Tibial artery (tissue), 4 donors: ENCODE data around the gene NECTIN1.

ENCODE experiments used
- DNase-seq, 2 donors: peaks; one replicate each; pipeline ENCODE4 v3.0.0-alpha.2; 2019
- H3K27ac ChIP-seq, 2 donors: fragments of 200-600 bp; sonication (generic) in 1 of 2; 1 replicate in 1 of 2; 2 replicates in 1 of 2; pipeline ENCODE4 v1.5.1; 2018 to 2019; ENCODE audit warnings: mild to moderate bottlenecking in 1 of 2
- H3K27me3 ChIP-seq, 2 donors: fragments of 200-600 bp; sonication (generic) in 1 of 2; one replicate each; pipeline versions ENCODE4 v1.5.1 to v1.6.0; 2016 to 2019
- H3K36me3 ChIP-seq, 3 donors: fragments of 200-600 bp; sonication (generic) in 2 of 3; one replicate each; pipeline ENCODE4 v1.5.1; 2016 to 2019; ENCODE audit warnings: mild to moderate bottlenecking in 2 of 3
- H3K4me1 ChIP-seq, 4 donors: fragments of 200-600 bp; sonication (generic) in 2 of 4; 1 replicate in 3 of 4; 2 replicates in 1 of 4; pipeline ENCODE4 v1.5.1; 2016 to 2019
- H3K4me3 ChIP-seq, 2 donors: fragments of 200-600 bp; sonication (generic) in 1 of 2; 1 replicate in 1 of 2; 2 replicates in 1 of 2; pipeline ENCODE4 v1.5.1; 2018 to 2019; ENCODE audit warnings: mild to moderate bottlenecking in 2 of 2
- H3K9me3 ChIP-seq, 3 donors: fragments of 200-600 bp; sonication (generic) in 1 of 3; one replicate each; pipeline ENCODE4 v1.5.1; 2016 to 2019
- intact Hi-C: fragments of 100-400 bp; cut with DNase I; formaldehyde crosslinking; loops from one replicate; pipeline ENCODE4 v1.15.0; 2023; ENCODE audit warnings: low total_unique reads
- TF ChIP-seq, protein P1 (sequence below), 2 experiments: fragments of 200-600 bp in 1 of 2; fragments of 450-650 bp in 1 of 2; IDR thresholded peaks; one replicate each; pipeline ENCODE4 v1.5.1; 2017 to 2019; ENCODE audit warnings: antibody characterized with exemption in 2 of 2, mild to moderate bottlenecking in 1 of 2, moderate library complexity in 1 of 2

Gene NECTIN1

DNA sequence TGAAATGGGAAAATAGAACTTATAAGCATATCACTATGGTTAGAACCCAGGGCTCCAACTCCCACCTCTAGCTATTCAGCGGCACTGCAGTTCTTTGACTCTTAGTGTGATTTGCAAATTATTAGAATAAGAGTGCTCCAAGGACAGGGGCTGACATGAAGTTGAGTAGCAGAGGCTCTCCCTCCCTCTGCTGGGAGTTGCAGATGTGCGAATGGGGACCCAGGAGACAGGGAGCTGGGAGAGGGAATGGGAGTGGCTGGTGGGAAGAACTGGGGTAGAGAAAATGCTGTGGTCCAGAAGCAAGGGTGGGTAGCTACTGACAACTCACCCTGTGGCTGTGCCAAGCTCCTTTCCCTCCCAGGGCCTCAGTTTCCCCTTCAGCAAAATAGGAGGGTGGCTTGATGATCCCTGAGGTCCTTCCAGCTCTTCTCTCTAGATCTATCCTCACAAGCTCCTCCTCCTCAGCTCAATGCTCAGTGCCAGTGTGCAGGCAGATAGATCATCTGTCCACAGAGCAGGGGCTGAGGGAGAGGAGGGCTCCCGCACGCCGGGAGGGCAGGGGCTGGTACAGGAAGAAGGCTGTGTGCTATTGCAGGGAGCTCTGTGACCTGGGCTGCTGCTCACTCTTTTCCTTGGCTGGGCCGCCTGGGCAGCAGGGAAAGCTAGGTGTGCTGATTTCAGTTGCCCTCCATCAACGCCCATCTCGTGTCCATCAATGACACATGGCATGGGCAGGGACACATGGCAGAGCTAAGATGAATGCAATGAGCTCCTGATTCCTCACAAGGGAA, 99.0 kb downstream of the NECTIN1 start:
- intact Hi-C loops: no loop called here
- TF ChIP-seq, protein P1, sequence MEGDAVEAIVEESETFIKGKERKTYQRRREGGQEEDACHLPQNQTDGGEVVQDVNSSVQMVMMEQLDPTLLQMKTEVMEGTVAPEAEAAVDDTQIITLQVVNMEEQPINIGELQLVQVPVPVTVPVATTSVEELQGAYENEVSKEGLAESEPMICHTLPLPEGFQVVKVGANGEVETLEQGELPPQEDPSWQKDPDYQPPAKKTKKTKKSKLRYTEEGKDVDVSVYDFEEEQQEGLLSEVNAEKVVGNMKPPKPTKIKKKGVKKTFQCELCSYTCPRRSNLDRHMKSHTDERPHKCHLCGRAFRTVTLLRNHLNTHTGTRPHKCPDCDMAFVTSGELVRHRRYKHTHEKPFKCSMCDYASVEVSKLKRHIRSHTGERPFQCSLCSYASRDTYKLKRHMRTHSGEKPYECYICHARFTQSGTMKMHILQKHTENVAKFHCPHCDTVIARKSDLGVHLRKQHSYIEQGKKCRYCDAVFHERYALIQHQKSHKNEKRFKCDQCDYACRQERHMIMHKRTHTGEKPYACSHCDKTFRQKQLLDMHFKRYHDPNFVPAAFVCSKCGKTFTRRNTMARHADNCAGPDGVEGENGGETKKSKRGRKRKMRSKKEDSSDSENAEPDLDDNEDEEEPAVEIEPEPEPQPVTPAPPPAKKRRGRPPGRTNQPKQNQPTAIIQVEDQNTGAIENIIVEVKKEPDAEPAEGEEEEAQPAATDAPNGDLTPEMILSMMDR (IDR thresholded peaks at IDR 0.05): no peak
- H3K36me3 ChIP-seq: no peaks in the 10 kb centered on the region

DNA sequence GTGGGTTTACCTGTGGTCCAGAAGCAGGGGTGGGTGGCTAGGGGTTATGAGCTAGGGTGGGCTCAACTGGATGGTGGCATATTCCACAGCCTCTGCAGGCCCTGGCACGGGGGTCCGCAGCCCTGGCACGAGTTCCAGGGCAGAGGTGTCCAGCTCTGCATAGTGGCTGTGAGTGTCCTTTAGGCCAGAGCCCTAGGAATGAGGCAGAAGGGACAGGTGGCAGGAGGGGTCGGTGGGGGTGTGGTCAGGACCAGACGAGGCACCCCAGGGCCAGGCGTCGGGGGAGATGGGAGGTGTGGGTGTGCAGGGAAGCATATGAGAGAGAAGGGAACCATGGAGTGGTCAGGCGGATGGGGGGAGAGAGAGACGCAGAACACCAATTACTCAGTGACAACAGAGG, 99.9 kb downstream of the NECTIN1 start:
- peaks cover 0 to 25% of the 10 kb centered on the region in 2 donors for H3K27me3 ChIP-seq
- intact Hi-C loops: no loop called here
- DNase-seq: no peak
- H3K36me3 ChIP-seq: no peaks in the 10 kb centered on the region
- no peak overlapping the region for H3K4me3 ChIP-seq
- TF ChIP-seq, protein P1 (IDR thresholded peaks at IDR 0.05): no peak
- no peaks in the 10 kb centered on the region for H3K9me3 ChIP-seq
- H3K4me1 ChIP-seq: peaks cover 0 to 18% (median 9%) of the 10 kb centered on the region in 4 donors
- H3K27ac ChIP-seq: no peak overlapping the region

More for the DNA sequence above, 99.0 kb downstream of the NECTIN1 start:
- no peak overlapping the region for H3K4me3 ChIP-seq
- no peak overlapping the region for H3K27ac ChIP-seq
- DNase-seq: no peak
- peaks cover 0 to 23% of the 10 kb centered on the region in 2 donors for H3K27me3 ChIP-seq
- H3K9me3 ChIP-seq: no peaks in the 10 kb centered on the region
- peaks cover 0 to 17% (median 9%) of the 10 kb centered on the region in 4 donors for H3K4me1 ChIP-seq

DNA sequence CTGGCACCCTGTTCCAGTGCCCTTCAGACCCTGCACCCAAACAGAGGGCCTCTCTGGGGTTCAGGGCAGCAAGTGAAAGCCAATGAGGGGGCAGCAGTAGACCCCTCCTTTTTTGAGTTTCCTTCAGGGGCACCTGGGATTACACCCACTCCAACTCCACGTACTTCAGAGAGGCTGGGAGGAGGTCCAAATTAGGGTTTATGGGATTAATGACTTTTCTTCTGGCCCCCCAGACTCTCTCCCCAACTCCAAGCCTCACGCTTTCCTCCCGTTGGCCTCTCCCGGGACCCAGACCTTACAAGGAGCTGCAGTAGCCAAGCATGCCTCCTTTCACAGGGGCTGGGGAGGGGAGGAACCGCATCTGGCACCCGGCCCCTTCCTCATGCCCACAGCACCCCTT, 101.7 kb downstream of the NECTIN1 start:
- DNase-seq: no peak
- no peak overlapping the region for H3K4me3 ChIP-seq
- H3K27ac ChIP-seq: no peak overlapping the region
- H3K27me3 ChIP-seq: peaks cover 0 to 37% of the 10 kb centered on the region in 2 donors
- TF ChIP-seq, protein P1 (IDR thresholded peaks at IDR 0.05): no peak
- no peaks in the 10 kb centered on the region for H3K9me3 ChIP-seq
- intact Hi-C loops: no loop called here
- peaks cover 0 to 18% (median 9%) of the 10 kb centered on the region in 4 donors for H3K4me1 ChIP-seq
- H3K36me3 ChIP-seq: no peaks in the 10 kb centered on the region

DNA sequence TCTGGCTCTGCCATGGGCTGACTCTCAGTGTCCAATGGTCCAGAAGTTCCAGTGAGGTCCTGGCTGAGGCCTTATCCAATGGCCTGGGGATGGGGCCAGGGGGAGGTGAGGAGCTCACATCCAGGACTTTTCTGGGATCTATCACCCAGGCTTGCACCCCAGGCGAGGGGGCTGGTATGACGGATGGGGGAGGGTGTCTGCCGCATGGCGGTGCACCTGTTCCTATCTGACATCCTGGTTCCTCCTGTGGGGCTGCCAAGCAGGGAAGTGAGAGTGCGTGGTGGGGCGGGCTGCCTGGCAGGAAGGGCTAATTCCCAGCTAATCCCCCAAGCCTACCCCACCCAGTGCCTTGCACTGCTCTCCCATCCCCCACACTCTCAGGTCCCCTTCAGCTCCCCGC, 102.1 kb downstream of the NECTIN1 start:
- no peak overlapping the region for H3K4me3 ChIP-seq
- no peaks in the 10 kb centered on the region for H3K36me3 ChIP-seq
- no peaks in the 10 kb centered on the region for H3K9me3 ChIP-seq
- H3K27me3 ChIP-seq: peaks cover 0 to 37% of the 10 kb centered on the region in 2 donors
- intact Hi-C loops: no loop called here
- no peak overlapping the region for H3K27ac ChIP-seq
- TF ChIP-seq, protein P1 (IDR thresholded peaks at IDR 0.05): no peak
- peaks cover 0 to 18% (median 9%) of the 10 kb centered on the region in 4 donors for H3K4me1 ChIP-seq
- DNase-seq: no peak

DNA sequence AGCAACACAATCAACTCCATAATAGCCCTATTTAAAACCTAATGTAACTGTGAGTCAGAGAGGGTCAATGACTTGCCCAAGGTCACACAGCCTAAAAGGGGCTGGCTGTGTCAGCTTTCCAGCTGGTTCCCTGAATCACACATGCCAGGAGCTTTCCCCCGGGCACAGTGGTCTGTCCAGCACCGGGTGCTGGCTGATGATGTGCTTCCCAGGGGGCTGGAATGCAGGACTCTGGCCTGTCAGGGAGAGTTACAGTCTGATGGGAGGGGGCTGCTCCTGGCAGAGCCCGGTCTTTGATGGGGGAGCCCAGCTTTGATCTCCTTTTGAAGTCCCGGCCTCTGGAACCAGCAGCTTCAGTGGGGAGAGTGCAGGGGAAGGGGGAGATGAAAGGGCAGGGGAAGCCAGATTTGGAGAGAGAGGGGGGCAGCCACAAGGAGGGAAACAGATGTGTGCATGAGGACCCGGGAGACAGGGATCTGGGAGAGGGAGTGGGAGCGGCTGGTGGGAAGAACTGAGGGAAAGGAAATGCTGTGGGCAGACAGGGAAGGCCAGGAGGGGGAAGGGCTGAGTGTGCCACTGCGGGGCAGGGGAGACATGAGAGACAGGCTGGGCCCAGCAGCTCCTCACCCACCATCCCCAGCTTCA, 102.7 kb downstream of the NECTIN1 start:
- intact Hi-C loops: no loop called here
- TF ChIP-seq, protein P1 (IDR thresholded peaks at IDR 0.05): no peak
- H3K27me3 ChIP-seq: peaks cover 0 to 37% of the 10 kb centered on the region in 2 donors
- H3K9me3 ChIP-seq: no peaks in the 10 kb centered on the region
- no peak for DNase-seq
- H3K27ac ChIP-seq: no peak overlapping the region
- H3K36me3 ChIP-seq: no peaks in the 10 kb centered on the region
- peaks cover 0 to 18% (median 9%) of the 10 kb centered on the region in 4 donors for H3K4me1 ChIP-seq
- no peak overlapping the region for H3K4me3 ChIP-seq
